Measurements from ENCODE around the gene TTC29. TPM values are rescaled to one million over a fixed set of nuclear protein-coding genes. Genes with fewer than 3 reads are reported as not detected.

TTC29 gene
- total RNA-seq, 1 experiment from 2014 or later = 0.09 TPM

DNA sequence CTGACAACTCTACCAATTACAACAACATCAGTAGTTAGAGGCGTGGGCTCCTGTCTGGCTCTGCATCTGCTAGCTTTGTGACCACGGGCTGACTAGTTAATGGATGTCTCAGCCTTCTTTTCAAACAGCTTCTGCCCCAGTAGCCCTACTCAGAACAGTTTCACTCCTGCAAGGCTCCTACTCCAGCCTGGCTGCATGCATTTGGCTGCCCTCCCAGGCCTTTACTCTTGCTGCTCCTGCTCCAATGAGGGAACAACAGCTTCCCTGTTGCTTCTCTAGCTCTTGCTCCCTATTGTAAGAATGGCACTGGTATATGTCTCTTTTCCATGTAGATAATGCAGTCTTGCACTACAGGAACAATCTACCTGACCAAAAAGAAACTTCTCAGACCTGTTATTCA lies 93.3 kb downstream of the TTC29 start (continued):
- TF ChIP-seq, protein P1, sequence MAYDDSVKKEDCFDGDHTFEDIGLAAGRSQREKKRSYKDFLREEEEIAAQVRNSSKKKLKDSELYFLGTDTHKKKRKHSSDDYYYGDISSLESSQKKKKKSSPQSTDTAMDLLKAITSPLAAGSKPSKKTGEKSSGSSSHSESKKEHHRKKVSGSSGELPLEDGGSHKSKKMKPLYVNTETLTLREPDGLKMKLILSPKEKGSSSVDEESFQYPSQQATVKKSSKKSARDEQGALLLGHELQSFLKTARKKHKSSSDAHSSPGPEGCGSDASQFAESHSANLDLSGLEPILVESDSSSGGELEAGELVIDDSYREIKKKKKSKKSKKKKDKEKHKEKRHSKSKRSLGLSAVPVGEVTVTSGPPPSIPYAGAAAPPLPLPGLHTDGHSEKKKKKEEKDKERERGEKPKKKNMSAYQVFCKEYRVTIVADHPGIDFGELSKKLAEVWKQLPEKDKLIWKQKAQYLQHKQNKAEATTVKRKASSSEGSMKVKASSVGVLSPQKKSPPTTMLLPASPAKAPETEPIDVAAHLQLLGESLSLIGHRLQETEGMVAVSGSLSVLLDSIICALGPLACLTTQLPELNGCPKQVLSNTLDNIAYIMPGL (CRISPR knock-in tag; IDR thresholded peaks at IDR 0.05) = no peak
- no peak for TF ChIP-seq GTF2I (CRISPR knock-in tag; conservative IDR thresholded peaks at IDR 0.05)
- no peak for TF ChIP-seq CBFB (CRISPR knock-in tag; IDR thresholded peaks at IDR 0.05; ENCODE audit: low read depth)

DNA sequence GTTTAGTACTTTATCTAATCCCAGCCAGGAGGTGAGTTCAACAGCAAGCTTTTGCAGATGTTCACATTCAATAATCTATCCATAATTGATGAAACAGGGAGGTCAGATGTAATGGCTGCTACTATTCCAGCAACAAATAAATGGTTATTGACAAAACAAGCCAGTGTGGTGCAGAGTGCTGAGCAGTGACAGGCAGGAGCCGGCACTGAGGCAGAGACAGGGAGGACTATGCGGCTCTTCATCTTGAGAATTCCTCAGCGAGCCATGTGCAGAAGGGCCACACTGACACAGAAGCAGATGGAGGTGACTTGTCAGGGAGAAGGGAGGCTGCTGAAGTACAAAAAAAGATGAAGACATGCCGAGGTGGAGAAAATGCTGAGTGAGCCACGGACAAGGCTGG lies 98.3 kb downstream of the TTC29 start:
- Mint-ChIP-seq H3K4me1 (peaks cover 5% of the 10 kb centered on the region; the same call in 1 of the 2 replicates), H3K9me3 (no peaks in the 10 kb centered on the region), H3K36me3 (no peaks in the 10 kb centered on the region), H3K4me3 (no peak overlapping the region), H3K27me3 (ENCODE audit: low read depth) (no peaks in the 10 kb centered on the region), H3K27ac (no peak overlapping the region)
- ATAC-seq (no peak), DNase-seq (ENCODE audit: low spot score) (no peak)
- CTCF ChIA-PET = no interaction called here
- no peak for TF ChIP-seq ZNF317 (CRISPR knock-in tag; IDR thresholded peaks at IDR 0.05; ENCODE audit: borderline replicate concordance, low read depth)
- TF ChIP-seq ZNF121 (CRISPR knock-in tag; IDR thresholded peaks at IDR 0.05) = no peak
- TF ChIP-seq ZNF232 (CRISPR knock-in tag; IDR thresholded peaks at IDR 0.05) = no peak
- TF ChIP-seq, protein P2, sequence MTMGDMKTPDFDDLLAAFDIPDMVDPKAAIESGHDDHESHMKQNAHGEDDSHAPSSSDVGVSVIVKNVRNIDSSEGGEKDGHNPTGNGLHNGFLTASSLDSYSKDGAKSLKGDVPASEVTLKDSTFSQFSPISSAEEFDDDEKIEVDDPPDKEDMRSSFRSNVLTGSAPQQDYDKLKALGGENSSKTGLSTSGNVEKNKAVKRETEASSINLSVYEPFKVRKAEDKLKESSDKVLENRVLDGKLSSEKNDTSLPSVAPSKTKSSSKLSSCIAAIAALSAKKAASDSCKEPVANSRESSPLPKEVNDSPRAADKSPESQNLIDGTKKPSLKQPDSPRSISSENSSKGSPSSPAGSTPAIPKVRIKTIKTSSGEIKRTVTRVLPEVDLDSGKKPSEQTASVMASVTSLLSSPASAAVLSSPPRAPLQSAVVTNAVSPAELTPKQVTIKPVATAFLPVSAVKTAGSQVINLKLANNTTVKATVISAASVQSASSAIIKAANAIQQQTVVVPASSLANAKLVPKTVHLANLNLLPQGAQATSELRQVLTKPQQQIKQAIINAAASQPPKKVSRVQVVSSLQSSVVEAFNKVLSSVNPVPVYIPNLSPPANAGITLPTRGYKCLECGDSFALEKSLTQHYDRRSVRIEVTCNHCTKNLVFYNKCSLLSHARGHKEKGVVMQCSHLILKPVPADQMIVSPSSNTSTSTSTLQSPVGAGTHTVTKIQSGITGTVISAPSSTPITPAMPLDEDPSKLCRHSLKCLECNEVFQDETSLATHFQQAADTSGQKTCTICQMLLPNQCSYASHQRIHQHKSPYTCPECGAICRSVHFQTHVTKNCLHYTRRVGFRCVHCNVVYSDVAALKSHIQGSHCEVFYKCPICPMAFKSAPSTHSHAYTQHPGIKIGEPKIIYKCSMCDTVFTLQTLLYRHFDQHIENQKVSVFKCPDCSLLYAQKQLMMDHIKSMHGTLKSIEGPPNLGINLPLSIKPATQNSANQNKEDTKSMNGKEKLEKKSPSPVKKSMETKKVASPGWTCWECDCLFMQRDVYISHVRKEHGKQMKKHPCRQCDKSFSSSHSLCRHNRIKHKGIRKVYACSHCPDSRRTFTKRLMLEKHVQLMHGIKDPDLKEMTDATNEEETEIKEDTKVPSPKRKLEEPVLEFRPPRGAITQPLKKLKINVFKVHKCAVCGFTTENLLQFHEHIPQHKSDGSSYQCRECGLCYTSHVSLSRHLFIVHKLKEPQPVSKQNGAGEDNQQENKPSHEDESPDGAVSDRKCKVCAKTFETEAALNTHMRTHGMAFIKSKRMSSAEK (CRISPR knock-in tag; IDR thresholded peaks at IDR 0.05; ENCODE audit: borderline replicate concordance) = no peak
- no peak for TF ChIP-seq GTF2I (CRISPR knock-in tag; conservative IDR thresholded peaks at IDR 0.05)
- no peak for TF ChIP-seq SOX15 (CRISPR knock-in tag; IDR thresholded peaks at IDR 0.05)
- TF ChIP-seq OVOL2 (CRISPR knock-in tag; IDR thresholded peaks at IDR 0.05; ENCODE audit: borderline replicate concordance) = no peak
- no peak for TF ChIP-seq USF2 (CRISPR knock-in tag; IDR thresholded peaks at IDR 0.05)
- no peak for TF ChIP-seq ZNF138 (CRISPR knock-in tag; conservative IDR thresholded peaks at IDR 0.05)
- TF ChIP-seq, protein P3, sequence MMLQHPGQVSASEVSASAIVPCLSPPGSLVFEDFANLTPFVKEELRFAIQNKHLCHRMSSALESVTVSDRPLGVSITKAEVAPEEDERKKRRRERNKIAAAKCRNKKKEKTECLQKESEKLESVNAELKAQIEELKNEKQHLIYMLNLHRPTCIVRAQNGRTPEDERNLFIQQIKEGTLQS (CRISPR knock-in tag; conservative IDR thresholded peaks at IDR 0.05) = no peak
- TF ChIP-seq ZNF263 (CRISPR knock-in tag; IDR thresholded peaks at IDR 0.05; ENCODE audit: low read depth) = no peak
- no peak for TF ChIP-seq ELF4 (CRISPR knock-in tag; IDR thresholded peaks at IDR 0.05; ENCODE audit: low read depth)
- no peak for TF ChIP-seq NFE2L1 (CRISPR knock-in tag; IDR thresholded peaks at IDR 0.05)
- no peak for TF ChIP-seq E2F4 (CRISPR knock-in tag; IDR thresholded peaks at IDR 0.05; ENCODE audit: borderline replicate concordance, low read depth)
- POLR2A ChIA-PET = no interaction called here

DNA sequence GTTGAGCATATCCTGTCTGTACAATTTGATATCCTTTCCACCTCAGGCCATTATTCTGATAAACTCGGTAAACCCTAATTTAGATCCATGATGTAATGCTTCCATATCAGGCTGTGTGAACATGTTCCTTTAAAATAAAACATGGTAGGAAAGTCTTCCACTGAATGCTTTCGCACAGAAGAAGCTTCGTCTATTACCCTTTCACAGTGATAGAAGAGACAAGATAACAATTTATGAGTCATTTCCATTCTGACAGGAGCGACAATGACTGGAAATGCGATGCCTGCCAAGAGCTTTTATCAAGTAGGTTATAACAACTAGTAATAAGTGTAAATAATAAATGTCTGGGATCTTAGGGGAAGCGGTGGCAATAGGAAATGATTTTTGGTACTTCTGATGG lies 98.8 kb downstream of the TTC29 start:
- Mint-ChIP-seq H3K9me3 (no peaks in the 10 kb centered on the region), H3K36me3 (no peaks in the 10 kb centered on the region), H3K4me3 (no peak overlapping the region), H3K27me3 (ENCODE audit: low read depth) (no peaks in the 10 kb centered on the region), H3K4me1 (peaks cover 5% of the 10 kb centered on the region; the same call in 1 of the 2 replicates), H3K27ac (no peak overlapping the region)
- DNase-seq (ENCODE audit: low spot score) (no peak), ATAC-seq (no peak)
- CTCF ChIA-PET = no interaction called here
- POLR2A ChIA-PET = no interaction called here
- TF ChIP-seq OVOL2 (CRISPR knock-in tag; IDR thresholded peaks at IDR 0.05; ENCODE audit: borderline replicate concordance) (no peak), NR1H2 (CRISPR knock-in tag; IDR thresholded peaks at IDR 0.05) (no peak), ZNF281 (CRISPR knock-in tag; IDR thresholded peaks at IDR 0.05) (no peak)
- TF ChIP-seq, protein P2 (CRISPR knock-in tag; IDR thresholded peaks at IDR 0.05; ENCODE audit: borderline replicate concordance) = no peak
